ENCODE results near the gene COLEC11.

The COLEC11 gene

GRCh38 chr2:3645745-3646389, 51.0 kb downstream of the COLEC11 start:
- peaks cover 31% of the 10 kb centered on the region for H3K27me3 Mint-ChIP-seq (ENCODE audit: low read depth)
- no peaks in the 10 kb centered on the region for H3K36me3 Mint-ChIP-seq (ENCODE audit: low read depth)
- TF ChIP-seq CTCF (IDR thresholded peaks at IDR 0.05; ENCODE audit: unreplicated experiment in 3 of 3), result no peak
- H3K27ac Mint-ChIP-seq, result no peak overlapping the region
- no peak overlapping the region for H3K4me3 Mint-ChIP-seq
- no peaks in the 10 kb centered on the region for H3K9me3 Mint-ChIP-seq
- peaks cover 3% of the 10 kb centered on the region for H3K4me1 Mint-ChIP-seq

- H3K36me3 Mint-ChIP-seq (ENCODE audit: low read depth), result no peaks in the 10 kb centered on the region
- no peak overlapping the region for H3K4me3 Mint-ChIP-seq
- H3K27me3 Mint-ChIP-seq (ENCODE audit: low read depth), result peaks cover 31% of the 10 kb centered on the region
- H3K27ac Mint-ChIP-seq, result no peak overlapping the region
- no peaks in the 10 kb centered on the region for H3K9me3 Mint-ChIP-seq
- peaks cover 9% of the 10 kb centered on the region for H3K4me1 Mint-ChIP-seq
- TF ChIP-seq CTCF (IDR thresholded peaks at IDR 0.05; ENCODE audit: unreplicated experiment in 3 of 3), result no peak
Observed at GRCh38 chr2:3646446-3646845, 51.5 kb downstream of the COLEC11 start.

GRCh38 chr2:3647246-3647645, 52.3 kb downstream of the COLEC11 start:
- no peak overlapping the region for H3K27ac Mint-ChIP-seq
- no peaks in the 10 kb centered on the region for H3K36me3 Mint-ChIP-seq (ENCODE audit: low read depth)
- peaks cover 17% of the 10 kb centered on the region for H3K4me1 Mint-ChIP-seq
- no peak overlapping the region for H3K4me3 Mint-ChIP-seq
- no peaks in the 10 kb centered on the region for H3K9me3 Mint-ChIP-seq
- no peak for TF ChIP-seq CTCF (IDR thresholded peaks at IDR 0.05; ENCODE audit: unreplicated experiment in 3 of 3)
- H3K27me3 Mint-ChIP-seq (ENCODE audit: low read depth), result peaks cover 31% of the 10 kb centered on the region

GRCh38 chr2:3647831-3648651, 53.1 kb downstream of the COLEC11 start:
- H3K36me3 Mint-ChIP-seq (ENCODE audit: low read depth), result no peaks in the 10 kb centered on the region
- H3K4me1 Mint-ChIP-seq, result peaks cover 17% of the 10 kb centered on the region
- no peak overlapping the region for H3K4me3 Mint-ChIP-seq
- H3K9me3 Mint-ChIP-seq, result no peaks in the 10 kb centered on the region
- H3K27me3 Mint-ChIP-seq (ENCODE audit: low read depth), result peaks cover 26% of the 10 kb centered on the region
- no peak overlapping the region for H3K27ac Mint-ChIP-seq
- no peak for TF ChIP-seq CTCF (IDR thresholded peaks at IDR 0.05; ENCODE audit: unreplicated experiment in 3 of 3)

GRCh38 chr2:3648652-3649177, 53.8 kb downstream of the COLEC11 start:
- Mint-ChIP-seq H3K9me3 (no peaks in the 10 kb centered on the region), H3K27ac (no peak overlapping the region), H3K27me3 (ENCODE audit: low read depth) (peaks cover 23% of the 10 kb centered on the region), H3K4me3 (no peak overlapping the region), H3K4me1 (peaks cover 18% of the 10 kb centered on the region), H3K36me3 (ENCODE audit: low read depth) (no peaks in the 10 kb centered on the region)
- no peak for TF ChIP-seq CTCF (IDR thresholded peaks at IDR 0.05; ENCODE audit: unreplicated experiment in 3 of 3)
